Mammary epithelial cell (primary cell): ENCODE results near the gene DONSON.

Source experiments
- CTCF ChIP-seq, 2 donors: IDR thresholded peaks in 1 of 2; conservative IDR thresholded peaks in 1 of 2; 2 replicates each; pipeline ENCODE4 v1.5.1; 2011 to 2012; ENCODE audit warnings: inconsistent platforms in 2 of 2, low read length in 2 of 2, mild to moderate bottlenecking in 2 of 2, control low read depth in 1 of 2, low read depth in 1 of 2; ENCODE audit not compliant: insufficient read depth in 1 of 2; ENCODE audit errors: extremely low read depth in 1 of 2
- EZH2 ChIP-seq: IDR thresholded peaks from 2 replicates; pipeline ENCODE4 v1.6.1; 2012; ENCODE audit warnings: low read length, inconsistent platforms, borderline replicate concordance

GRCh38 chr21:33531007-33531406 is 57.5 kb downstream of the DONSON start:
- TF ChIP-seq CTCF (conservative IDR thresholded peaks at IDR 0.05 in 1 of 2, IDR thresholded peaks at IDR 0.05 in 1 of 2; ENCODE audit: extremely low read depth in 1 of 2, insufficient read depth in 1 of 2, low read depth in 1 of 2, low read length in 2 of 2) (no peak), EZH2 (no peak)
